ENCODE results near the gene IL27RA.

The IL27RA gene

GRCh38 chr19:14058182-14059092 is 26.9 kb downstream of the IL27RA start (continued):
- TF ChIP-seq KLF8 (tag by site-specific recombination; IDR thresholded peaks at IDR 0.05): no peak
- no peak for TF ChIP-seq ZSCAN18 (tag by site-specific recombination; IDR thresholded peaks at IDR 0.05)
- no peak for TF ChIP-seq ZNF114 (tag by site-specific recombination; IDR thresholded peaks at IDR 0.05)
- no peak for TF ChIP-seq GLI4 (tag by site-specific recombination; IDR thresholded peaks at IDR 0.05)
- TF ChIP-seq ZNF747 (tag by site-specific recombination; IDR thresholded peaks at IDR 0.05): no peak
- TF ChIP-seq ZEB2 (tag by site-specific recombination; IDR thresholded peaks at IDR 0.05): no peak

- ChIA-PET CTCF (interaction anchor here (0.6 to 6.9 kb wide), 22 partner anchors 10 to 864 kb away, joined by 3 to 80 read pairs (median 4); partner anchors contain the start of genes C19orf67, IL27RA, MISP3 and RLN3), POLR2A (interaction anchor here (1.0 to 2.3 kb wide), 2 partner anchors 13 to 27 kb away, joined by 3 to 6 read pairs; partner anchors contain the start of genes IL27RA and MISP3)
- no peak overlapping the region for H3K27ac ChIP-seq (ENCODE audit: extremely low read depth, low read depth, low read length)
- peaks cover 4% of the 10 kb centered on the region for H3K4me1 ChIP-seq (ENCODE audit: control insufficient read depth, insufficient read depth, low read length)
- no peaks in the 10 kb centered on the region for H3K36me3 ChIP-seq (ENCODE audit: control insufficient read depth in 2 of 2, insufficient read depth in 1 of 2, low read length in 2 of 2)
- H3K9me3 ChIP-seq (ENCODE audit: control insufficient read depth, insufficient read depth, low read depth, low read length): no peaks in the 10 kb centered on the region
- no peak overlapping the region for H3K4me3 ChIP-seq (ENCODE audit: low read depth, low read length)
- TF ChIP-seq HIC1 (tag by site-specific recombination; IDR thresholded peaks at IDR 0.05): 0 out of 2 replicates have a peak, but pooled peaks have one; percentile 8
- no peak for TF ChIP-seq OSR2 (tag by site-specific recombination; IDR thresholded peaks at IDR 0.05)
- TF ChIP-seq RBAK (tag by site-specific recombination; IDR thresholded peaks at IDR 0.05): no peak
- TF ChIP-seq ZBTB21 (tag by site-specific recombination; IDR thresholded peaks at IDR 0.05): no peak
- TF ChIP-seq ZNF324 (tag by site-specific recombination; IDR thresholded peaks at IDR 0.05): no peak
- TF ChIP-seq ZNF785 (tag by site-specific recombination; IDR thresholded peaks at IDR 0.05): no peak
- TF ChIP-seq GLIS2 (tag by site-specific recombination; IDR thresholded peaks at IDR 0.05): no peak
- TF ChIP-seq ZNF391 (tag by site-specific recombination; IDR thresholded peaks at IDR 0.05; ENCODE audit: borderline replicate concordance, low read depth): no peak
- TF ChIP-seq PATZ1 (tag by site-specific recombination; IDR thresholded peaks at IDR 0.05): peak; percentile 9
- no peak for TF ChIP-seq ZNF580 (tag by site-specific recombination; IDR thresholded peaks at IDR 0.05)
- TF ChIP-seq ZBTB7A (tag by site-specific recombination; IDR thresholded peaks at IDR 0.05; ENCODE audit: low read depth): peak; percentile 53; the same call in 1 of the 2 replicates
- TF ChIP-seq PBX3 (CRISPR knock-in tag; IDR thresholded peaks at IDR 0.05): no peak
- no peak for TF ChIP-seq ZNF791 (tag by site-specific recombination; IDR thresholded peaks at IDR 0.05)
- no peak for TF ChIP-seq ZNF366 (tag by site-specific recombination; conservative IDR thresholded peaks at IDR 0.05)
- no peak for TF ChIP-seq ZFP41 (tag by site-specific recombination; IDR thresholded peaks at IDR 0.05; ENCODE audit: borderline replicate concordance)
- no peak for TF ChIP-seq ZNF768 (tag by site-specific recombination; IDR thresholded peaks at IDR 0.05)
- no peak for TF ChIP-seq IKZF3 (tag by site-specific recombination; IDR thresholded peaks at IDR 0.05)
- no peak for TF ChIP-seq ZNF530 (tag by site-specific recombination; IDR thresholded peaks at IDR 0.05; ENCODE audit: low read depth)
- no peak for TF ChIP-seq ZNF239 (tag by site-specific recombination; IDR thresholded peaks at IDR 0.05)
- no peak for TF ChIP-seq TRIM28 (IDR thresholded peaks at IDR 0.05; ENCODE audit: borderline replicate concordance, low read length)
- TF ChIP-seq KLF8 (tag by site-specific recombination; IDR thresholded peaks at IDR 0.05): no peak
- no peak for TF ChIP-seq ZNF48 (tag by site-specific recombination; IDR thresholded peaks at IDR 0.05)
- TF ChIP-seq PRDM6 (tag by site-specific recombination; IDR thresholded peaks at IDR 0.05): no peak
Measured at GRCh38 chr19:14059093-14059480, 27.5 kb downstream of the IL27RA start.

All from HEK293 (cell line).